ENCODE results near the gene HSDL2.
A peak's percentile ranks its signal among the peaks of the same experiment; 100 is the strongest.
"Not testable (repeated sequence)": the region's sequence is repeated elsewhere in the genome, so short reads cannot be mapped to it uniquely, and the experiment has no call there.

HSDL2 gene

GRCh38 chr9:112403614-112404201 is 23.8 kb downstream of the HSDL2 start:
- no peak for DNase-seq

GRCh38 chr9:112404508-112404932 is 24.6 kb downstream of the HSDL2 start:
- no peak for DNase-seq

GRCh38 chr9:112408275-112408674 is 28.4 kb downstream of the HSDL2 start:
- no peak for DNase-seq

- no peak for DNase-seq
Observed at GRCh38 chr9:112408819-112409218, 28.9 kb downstream of the HSDL2 start.

- peak; percentile 8 to 55 for DNase-seq
Observed at GRCh38 chr9:112409758-112410157, 29.9 kb downstream of the HSDL2 start.

- DNase-seq: no peak
Observed at GRCh38 chr9:112411626-112412027, 31.7 kb downstream of the HSDL2 start.

GRCh38 chr9:112413728-112414127 is 33.8 kb downstream of the HSDL2 start:
- not testable (repeated sequence) for DNase-seq

GRCh38 chr9:112420208-112420607 is 40.3 kb downstream of the HSDL2 start:
- no peak for DNase-seq

- no peak for DNase-seq
Observed at GRCh38 chr9:112421771-112422222, 41.9 kb downstream of the HSDL2 start.

- DNase-seq: no peak
Observed at GRCh38 chr9:112422417-112423148, 42.7 kb downstream of the HSDL2 start.

- no peak for DNase-seq
Observed at GRCh38 chr9:112430006-112430522, 50.2 kb downstream of the HSDL2 start.

GRCh38 chr9:112433499-112434392 is 53.8 kb downstream of the HSDL2 start:
- DNase-seq: no peak

GRCh38 chr9:112434487-112434886 is 54.6 kb downstream of the HSDL2 start:
- no peak for DNase-seq

GRCh38 chr9:112437406-112437805 is 57.5 kb downstream of the HSDL2 start:
- no peak for DNase-seq

GRCh38 chr9:112439171-112439570 is 59.3 kb downstream of the HSDL2 start:
- DNase-seq: no peak

- DNase-seq: no peak
Observed at GRCh38 chr9:112439825-112440224, 59.9 kb downstream of the HSDL2 start.

GRCh38 chr9:112443200-112443599 is 63.3 kb downstream of the HSDL2 start:
- no peak for DNase-seq

- DNase-seq: no peak
Observed at GRCh38 chr9:112443636-112444035, 63.7 kb downstream of the HSDL2 start.

- DNase-seq: no peak
Observed at GRCh38 chr9:112445196-112445595, 65.3 kb downstream of the HSDL2 start.

- no peak for DNase-seq
Observed at GRCh38 chr9:112446080-112446479, 66.2 kb downstream of the HSDL2 start.

- DNase-seq: no peak
Observed at GRCh38 chr9:112446526-112446925, 66.6 kb downstream of the HSDL2 start.

- no peak for DNase-seq
Observed at GRCh38 chr9:112447283-112447761, 67.4 kb downstream of the HSDL2 start.

GRCh38 chr9:112462855-112463254 is 82.9 kb downstream of the HSDL2 start:
- DNase-seq: no peak
